Liver (tissue), 3 donors: ENCODE measurements around the gene RAD51AP1.

Source experiments
- EGR1 ChIP-seq, 2 donors: IDR thresholded peaks; 2 replicates each; pipeline ENCODE4 v1.6.1; 2016 to 2018; ENCODE audit warnings: antibody characterized with exemption in 2 of 2, low read depth in 2 of 2
- FOXA1 ChIP-seq: IDR thresholded peaks from 2 replicates; pipeline ENCODE4 v1.6.1; 2016; ENCODE audit warnings: antibody characterized with exemption
- TAF1 ChIP-seq: conservative IDR thresholded peaks from 2 replicates; pipeline ENCODE4 v1.6.1; 2016; ENCODE audit warnings: antibody characterized with exemption, mild to moderate bottlenecking
- TF ChIP-seq, protein P1 (sequence below): IDR thresholded peaks from 2 replicates; pipeline ENCODE4 v1.6.1; 2016; ENCODE audit warnings: antibody characterized with exemption, mild to moderate bottlenecking
- TF ChIP-seq, protein P2 (sequence below): IDR thresholded peaks from 2 replicates; pipeline ENCODE4 v1.6.1; 2016; ENCODE audit warnings: antibody characterized with exemption
- TF ChIP-seq, protein P3 (sequence below): fragments of 150-350 bp; IDR thresholded peaks from 2 replicates; pipeline ENCODE4 v1.5.1; 2017; ENCODE audit warnings: improper control_type of control experiment, low read depth, low read length; ENCODE audit not compliant: missing input control
- donor health status: healthy.
- donor health status: healthy.

DNA sequence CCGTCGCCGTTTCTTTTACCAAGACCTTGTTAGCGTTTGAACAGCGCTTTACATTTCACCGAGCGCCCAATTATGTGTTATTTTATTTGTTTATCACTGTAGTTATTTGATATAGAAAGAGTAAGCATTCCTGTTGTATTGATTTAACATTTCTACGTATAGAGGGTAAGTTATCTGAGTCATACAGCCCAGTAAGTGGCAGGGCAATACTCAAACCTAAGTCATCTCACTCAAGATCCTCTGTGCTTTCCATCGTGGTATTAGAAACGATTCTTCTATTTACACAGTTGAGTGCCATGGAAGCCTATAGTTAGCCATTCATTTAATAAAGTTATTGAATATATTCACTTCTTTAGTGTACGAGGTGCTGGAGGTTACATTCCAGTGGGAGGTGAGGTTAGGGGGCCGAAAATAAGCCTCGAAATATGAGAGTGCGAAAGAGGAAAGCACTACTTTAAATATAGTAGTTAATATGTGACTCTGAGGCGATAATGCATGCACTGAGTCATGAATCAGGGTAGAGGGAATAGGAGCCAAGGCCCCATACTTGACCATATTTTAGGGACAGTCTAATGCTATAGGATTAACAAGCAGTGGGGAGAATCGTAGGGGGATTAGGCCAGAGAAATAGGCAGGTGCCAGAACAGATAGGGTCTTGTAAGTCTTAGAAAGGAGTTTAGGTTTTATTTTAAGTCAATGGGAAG is 629 bp downstream of the RAD51AP1 start:
- TF ChIP-seq EGR1 (IDR thresholded peaks at IDR 0.05; ENCODE audit: low read depth in 2 of 2) (no peak), FOXA1 (no peak), TAF1 (no peak)
- TF ChIP-seq, protein P1, sequence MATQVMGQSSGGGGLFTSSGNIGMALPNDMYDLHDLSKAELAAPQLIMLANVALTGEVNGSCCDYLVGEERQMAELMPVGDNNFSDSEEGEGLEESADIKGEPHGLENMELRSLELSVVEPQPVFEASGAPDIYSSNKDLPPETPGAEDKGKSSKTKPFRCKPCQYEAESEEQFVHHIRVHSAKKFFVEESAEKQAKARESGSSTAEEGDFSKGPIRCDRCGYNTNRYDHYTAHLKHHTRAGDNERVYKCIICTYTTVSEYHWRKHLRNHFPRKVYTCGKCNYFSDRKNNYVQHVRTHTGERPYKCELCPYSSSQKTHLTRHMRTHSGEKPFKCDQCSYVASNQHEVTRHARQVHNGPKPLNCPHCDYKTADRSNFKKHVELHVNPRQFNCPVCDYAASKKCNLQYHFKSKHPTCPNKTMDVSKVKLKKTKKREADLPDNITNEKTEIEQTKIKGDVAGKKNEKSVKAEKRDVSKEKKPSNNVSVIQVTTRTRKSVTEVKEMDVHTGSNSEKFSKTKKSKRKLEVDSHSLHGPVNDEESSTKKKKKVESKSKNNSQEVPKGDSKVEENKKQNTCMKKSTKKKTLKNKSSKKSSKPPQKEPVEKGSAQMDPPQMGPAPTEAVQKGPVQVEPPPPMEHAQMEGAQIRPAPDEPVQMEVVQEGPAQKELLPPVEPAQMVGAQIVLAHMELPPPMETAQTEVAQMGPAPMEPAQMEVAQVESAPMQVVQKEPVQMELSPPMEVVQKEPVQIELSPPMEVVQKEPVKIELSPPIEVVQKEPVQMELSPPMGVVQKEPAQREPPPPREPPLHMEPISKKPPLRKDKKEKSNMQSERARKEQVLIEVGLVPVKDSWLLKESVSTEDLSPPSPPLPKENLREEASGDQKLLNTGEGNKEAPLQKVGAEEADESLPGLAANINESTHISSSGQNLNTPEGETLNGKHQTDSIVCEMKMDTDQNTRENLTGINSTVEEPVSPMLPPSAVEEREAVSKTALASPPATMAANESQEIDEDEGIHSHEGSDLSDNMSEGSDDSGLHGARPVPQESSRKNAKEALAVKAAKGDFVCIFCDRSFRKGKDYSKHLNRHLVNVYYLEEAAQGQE = no peak
- TF ChIP-seq, protein P2, sequence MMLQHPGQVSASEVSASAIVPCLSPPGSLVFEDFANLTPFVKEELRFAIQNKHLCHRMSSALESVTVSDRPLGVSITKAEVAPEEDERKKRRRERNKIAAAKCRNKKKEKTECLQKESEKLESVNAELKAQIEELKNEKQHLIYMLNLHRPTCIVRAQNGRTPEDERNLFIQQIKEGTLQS = no peak
- TF ChIP-seq, protein P3, sequence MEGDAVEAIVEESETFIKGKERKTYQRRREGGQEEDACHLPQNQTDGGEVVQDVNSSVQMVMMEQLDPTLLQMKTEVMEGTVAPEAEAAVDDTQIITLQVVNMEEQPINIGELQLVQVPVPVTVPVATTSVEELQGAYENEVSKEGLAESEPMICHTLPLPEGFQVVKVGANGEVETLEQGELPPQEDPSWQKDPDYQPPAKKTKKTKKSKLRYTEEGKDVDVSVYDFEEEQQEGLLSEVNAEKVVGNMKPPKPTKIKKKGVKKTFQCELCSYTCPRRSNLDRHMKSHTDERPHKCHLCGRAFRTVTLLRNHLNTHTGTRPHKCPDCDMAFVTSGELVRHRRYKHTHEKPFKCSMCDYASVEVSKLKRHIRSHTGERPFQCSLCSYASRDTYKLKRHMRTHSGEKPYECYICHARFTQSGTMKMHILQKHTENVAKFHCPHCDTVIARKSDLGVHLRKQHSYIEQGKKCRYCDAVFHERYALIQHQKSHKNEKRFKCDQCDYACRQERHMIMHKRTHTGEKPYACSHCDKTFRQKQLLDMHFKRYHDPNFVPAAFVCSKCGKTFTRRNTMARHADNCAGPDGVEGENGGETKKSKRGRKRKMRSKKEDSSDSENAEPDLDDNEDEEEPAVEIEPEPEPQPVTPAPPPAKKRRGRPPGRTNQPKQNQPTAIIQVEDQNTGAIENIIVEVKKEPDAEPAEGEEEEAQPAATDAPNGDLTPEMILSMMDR = no peak
